ENCODE results near the gene IGFN1.
"Not testable (repeated sequence)": the region's sequence is repeated elsewhere in the genome, so short reads cannot be mapped to it uniquely, and the experiment has no call there.

IGFN1 gene

DNA sequence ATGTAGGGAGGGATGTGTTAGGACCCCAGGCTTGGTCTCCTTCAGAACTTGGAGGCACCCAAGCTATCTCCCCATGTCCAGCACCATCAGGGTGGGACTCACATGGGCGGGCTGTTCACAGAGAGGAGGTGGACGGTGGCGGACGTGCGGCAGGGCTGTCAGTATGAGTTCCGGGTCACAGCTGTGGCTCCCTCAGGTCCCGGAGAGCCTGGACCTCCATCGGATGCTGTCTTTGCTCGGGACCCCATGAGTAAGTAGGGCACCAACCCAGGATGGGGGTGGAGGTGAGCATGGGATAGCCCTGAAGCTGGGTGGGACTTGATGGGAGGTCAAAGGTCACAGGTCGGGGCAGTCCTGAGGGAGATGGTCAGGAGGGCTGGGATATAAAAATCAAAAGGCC, 27.8 kb downstream of the IGFN1 start:
- no peak for FAIRE-seq

DNA sequence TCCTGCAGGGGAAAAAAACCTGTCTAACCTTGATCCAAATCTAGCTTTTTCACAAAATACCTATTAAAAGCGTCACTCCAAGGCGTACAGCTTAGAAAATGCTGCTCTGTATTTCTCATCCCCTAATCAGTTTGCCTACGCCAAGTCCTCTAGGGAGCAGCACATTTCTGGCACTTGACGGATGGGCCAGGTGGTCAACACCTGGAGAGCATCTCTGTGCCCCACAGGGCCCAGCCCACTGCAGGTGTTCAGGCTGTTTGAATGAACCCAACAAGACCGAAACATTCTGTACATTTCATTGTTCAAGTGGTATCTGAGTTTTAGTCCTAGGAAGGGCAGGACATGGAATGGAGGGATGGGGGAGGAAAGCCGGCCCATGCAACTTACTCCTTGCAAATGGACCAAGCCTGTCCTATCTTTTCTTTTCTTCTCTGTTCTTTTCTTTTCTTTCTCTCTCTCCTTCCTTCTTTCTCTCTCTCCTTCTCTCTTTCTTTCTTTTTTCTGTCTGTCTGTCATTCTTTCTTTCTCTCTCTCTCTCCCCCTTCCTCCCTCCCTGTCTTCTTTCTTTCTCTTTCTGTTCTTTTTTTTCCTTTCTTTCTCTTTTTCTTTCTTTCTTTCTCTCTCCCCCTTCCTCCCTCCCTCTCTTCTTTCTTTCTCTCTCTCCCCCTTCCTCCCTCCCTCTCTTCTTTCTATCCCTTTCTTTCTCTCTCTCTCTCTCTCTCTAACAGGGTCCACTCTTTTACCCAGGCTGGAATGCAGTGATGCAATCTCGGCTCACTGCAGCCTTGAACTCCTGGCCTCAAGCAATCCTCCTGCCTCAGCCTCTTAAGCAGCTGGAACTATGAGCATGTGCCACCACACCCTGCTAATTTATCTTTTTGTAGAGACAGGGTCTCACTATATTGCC, 29.1 kb downstream of the IGFN1 start:
- no peak for FAIRE-seq

DNA sequence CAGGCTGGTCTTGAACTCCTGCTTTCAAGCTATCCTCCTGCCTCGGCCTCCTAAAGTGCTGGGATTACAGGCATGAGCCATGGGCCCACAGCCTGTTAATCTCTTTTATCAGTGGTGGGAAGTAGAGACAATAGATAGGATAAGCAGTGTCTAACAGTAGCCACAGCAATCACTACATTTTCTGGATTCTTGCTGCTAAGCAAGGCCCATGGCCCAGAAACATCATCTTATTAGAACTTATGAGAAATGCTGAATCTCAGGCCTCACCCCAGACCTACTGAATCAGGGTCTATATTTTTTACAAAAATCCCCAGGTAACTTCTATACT, 29.7 kb downstream of the IGFN1 start:
- no peak for FAIRE-seq

DNA sequence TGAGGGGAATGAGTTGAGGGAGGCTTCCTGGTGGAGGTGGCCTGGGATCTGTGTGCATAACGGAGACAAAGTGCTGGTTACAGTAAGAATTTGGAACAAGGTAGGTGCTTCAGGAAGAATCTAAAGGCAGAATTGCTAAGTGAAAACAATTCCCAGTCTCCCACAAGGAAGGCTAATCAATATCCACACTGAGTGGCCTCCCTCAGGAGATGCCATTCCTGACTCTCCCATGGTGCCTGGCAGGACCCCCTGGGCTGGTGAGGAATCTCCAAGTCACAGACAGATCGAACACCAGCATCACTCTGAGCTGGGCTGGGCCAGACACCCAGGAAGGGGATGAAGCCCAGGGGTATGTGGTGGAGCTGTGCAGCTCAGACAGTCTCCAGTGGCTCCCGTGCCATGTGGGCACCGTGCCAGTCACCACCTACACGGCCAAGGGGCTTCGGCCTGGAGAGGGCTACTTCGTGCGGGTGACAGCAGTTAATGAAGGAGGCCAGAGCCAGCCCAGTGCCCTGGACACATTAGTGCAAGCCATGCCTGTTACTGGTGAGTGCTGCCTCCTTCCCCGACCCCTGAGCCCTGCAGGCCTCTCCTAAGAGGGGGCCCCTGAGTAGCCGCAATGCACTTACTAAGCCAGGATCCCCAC, 30.7 kb downstream of the IGFN1 start:
- FAIRE-seq: no peak

DNA sequence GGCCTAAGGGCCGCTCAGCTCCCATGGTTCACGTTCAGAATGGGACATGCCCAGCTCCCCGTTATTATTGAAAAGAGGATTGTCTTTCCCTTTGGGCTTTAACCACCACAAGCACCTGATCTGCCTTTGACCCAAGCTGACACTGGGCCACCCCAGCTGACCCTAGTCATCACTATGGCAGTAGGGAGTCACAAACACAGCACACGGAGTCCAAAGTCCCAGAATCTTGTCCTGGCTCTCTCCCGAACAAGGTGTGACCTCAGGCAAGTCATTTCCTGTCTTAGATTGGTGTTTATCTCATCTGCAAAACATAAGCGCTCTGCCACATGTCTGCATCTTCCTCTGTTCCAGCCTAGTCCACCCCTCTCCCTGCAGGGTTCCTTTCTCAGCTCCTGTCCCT, 31.5 kb downstream of the IGFN1 start:
- FAIRE-seq: no peak

DNA sequence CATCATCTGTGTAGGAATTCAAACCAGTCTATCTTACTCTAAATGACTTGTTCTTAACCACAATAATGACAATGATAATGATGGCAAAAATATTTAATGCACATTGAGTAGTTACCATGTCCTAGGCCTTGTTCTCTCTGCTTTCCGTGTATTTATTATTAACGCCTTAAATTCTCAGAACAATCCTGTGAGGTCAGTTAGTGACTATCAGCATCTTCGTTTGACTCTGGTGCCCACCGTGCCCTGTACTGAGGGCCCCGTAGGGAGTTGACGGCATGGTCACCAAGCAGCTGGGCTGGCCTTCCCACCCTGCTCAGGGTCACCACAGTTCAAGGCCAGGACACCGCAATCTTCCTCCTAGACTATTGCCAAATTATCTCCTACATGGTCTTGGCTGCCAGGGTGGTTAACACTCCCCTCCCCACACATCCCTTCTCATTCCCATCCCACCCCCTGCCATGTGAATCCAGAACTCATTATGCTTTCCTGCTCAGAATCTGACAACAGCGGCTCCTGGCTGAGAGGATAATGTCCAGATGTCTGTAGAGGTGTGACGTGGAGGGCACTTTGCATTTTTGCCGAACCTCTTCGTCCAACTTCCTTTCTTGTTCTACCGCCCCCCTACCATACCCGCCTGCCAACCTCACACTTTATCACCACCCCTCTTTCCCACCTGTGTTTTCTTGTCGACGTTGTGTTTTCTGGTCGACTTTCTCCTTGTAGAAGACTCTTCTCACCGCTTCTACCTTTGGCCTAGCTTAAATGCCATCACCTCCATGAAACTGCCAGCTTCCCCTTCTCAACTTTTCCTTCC, 33.4 kb downstream of the IGFN1 start:
- no peak for FAIRE-seq

DNA sequence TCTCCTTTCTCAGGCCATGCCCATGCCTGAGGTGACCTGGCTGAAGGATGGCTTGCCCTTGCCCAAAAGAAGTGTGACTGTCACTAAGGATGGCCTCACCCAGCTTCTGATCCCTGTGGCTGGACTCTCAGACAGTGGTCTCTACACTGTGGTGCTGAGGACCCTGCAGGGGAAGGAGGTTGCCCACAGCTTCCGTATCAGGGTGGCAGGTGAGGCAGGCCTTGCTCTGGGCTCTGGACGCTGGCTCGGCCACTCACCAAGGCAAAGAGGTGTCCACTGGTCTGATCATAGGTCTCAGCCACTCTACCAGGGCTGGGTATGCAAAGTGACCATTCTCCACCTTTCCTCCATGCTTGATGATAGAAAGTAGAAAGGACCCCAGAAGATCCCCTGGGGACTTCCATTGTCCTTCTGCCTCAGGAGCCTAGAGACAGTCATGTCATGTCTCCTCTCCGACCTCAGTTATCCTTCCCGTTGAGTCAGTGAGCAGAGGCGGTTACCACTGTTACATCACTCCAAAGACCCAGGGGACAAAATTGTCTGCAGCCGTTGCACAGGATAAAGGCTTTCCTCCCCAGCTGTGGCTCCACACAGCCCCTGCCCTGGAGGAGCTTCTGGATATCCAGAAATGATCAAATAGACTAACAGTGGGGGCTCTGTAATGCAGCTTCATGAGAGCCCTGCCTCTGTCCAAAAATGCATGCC, 34.2 kb downstream of the IGFN1 start:
- FAIRE-seq: no peak

DNA sequence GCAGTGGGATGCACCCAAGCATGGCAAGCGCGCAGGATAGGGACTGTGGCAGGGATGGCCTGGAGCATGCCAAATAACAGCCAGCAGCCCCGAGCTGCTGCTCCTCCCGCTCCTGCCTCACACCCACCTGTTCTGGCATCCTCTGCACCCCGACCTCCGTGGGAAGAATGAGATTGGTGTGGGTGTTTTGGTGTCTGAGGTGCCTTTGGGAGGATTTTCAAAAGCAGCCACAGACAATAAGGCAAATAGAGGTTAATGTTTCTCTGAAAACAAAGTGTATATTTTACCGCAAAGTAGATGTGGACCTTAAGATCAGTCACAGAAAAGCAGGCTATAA, 35.5 kb downstream of the IGFN1 start:
- no peak for FAIRE-seq

DNA sequence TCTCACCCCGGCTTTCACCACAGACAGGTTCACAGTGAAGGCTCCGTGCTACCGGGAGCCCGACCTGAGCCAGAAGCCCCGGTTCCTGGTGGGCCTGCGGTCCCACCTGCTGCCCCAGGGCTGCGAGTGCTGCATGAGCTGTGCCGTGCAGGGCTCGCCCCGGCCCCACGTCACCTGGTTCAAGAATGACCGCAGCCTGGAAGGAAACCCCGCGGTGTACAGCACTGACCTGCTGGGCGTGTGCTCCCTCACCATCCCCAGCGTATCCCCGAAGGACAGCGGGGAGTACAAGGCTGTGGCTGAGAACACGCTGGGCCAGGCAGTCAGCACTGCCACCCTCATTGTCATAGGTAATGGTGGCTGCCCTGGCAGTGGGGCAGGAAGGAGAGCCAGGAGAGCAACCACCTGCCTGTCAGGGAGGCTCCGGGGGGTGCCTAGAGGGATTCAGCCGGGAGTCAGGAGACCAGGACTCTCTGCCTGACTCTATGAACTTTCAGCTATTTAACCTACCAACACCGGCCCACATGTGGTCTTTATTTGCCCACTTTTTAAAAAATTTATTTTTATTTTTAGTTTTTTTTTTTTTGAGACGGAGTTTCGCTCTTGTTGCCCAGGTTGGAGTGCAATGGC, 36.4 kb downstream of the IGFN1 start:
- FAIRE-seq: no peak

DNA sequence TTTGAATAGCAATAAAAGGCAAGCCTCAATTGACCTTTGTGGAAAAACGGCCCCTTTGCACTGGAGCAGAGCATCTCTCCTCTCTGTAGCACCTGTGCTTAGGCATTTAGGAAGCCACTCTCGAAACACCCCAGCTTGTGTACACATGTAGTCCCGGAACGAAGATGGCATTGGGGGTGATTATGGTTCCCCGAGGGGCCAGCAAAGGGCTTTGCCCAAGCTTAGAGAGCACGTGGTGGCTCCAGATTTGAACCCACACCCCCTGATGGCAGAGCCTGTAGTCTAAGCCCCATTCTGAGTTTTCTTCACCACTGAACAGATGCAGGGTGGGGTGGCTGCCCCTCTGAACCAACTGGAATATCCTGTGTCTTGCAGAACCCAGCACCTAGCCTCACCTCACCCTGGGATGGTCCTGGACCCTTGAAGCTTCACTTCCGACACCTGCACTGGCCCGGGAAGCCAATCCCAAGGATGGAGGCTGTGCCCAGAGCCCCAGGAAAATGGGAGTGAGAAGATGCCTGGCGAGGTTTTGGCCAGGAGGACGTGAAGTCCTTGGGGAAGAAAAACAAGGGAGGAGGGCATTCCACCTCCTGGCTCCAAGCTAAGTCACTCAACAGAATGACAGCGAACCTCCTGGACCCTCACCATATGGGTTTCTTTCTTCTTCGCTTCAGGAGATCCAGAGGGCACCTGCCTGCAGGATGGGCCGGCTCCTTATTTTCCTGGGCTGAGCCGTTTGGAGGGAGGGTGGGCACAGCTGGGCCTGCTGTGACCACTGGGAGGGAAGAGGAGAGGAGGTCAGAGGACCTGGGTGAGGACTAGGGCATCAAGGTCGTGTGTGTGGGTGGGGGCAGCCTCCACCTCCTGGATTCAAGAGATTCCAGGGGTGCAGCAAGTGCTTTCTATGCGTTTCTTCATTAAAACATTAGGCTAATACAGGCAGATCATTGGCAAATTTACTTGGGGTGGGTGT, 37.7 kb downstream of the IGFN1 start:
- FAIRE-seq: no peak

DNA sequence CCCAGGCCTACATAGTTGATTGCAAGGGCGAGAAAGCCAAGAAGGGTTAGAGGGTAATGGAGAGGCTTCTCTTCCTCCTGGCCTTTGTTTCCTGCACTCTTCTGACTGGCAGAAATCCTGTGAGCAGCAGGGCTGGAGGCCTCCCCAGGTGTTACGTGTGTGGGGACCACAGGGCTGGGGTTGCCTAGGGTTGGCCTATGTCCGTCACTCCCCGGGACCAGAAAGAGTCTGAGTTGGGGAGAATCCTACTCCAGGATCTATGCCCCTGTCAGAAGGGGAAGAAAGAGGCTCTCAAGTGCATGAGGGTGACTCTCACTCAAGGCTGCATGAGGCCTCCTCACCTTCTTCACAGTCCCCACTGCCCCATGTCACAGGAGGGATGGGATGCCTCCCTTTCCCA, 38.5 kb downstream of the IGFN1 start:
- no peak for FAIRE-seq

DNA sequence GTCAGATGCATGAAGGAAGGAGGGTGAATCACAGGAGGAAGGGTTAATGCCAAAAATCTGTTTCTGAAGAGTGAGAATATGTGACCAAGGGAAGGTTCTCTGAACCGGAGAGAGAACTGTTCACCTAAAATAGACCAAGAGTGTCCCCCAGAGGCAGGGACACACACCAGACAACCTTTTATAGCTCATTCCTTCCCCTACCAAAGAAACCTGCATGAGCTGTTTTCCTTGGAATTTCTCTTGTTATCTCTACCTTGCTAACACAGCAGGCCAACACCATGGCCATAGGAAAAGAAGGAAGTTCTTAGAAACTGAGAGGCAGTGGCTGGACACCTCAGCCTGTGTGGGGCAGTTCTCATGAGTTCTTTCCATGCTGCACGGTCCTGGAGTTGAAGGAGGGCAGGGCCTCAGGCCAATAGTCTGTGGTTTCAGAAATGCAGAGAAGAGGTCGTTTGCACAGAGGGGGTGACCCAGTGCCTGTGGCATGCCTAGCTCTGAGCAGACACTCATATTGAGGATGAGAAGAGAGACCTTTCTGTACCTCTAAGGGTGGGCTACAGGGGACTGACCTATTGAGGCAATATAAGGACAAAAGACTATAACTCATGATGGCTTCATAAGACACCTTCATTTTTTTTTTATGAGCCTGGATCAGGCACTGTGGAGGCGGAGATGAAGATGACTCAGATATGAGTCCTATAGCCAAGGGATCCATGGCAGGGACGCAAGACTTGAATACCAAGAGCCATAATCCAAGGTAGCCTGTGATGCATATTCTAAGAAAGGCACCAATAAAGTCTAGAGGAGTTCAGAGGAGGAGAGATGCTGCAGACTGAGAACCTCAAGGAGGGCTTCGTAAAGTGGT, 39.4 kb downstream of the IGFN1 start:
- FAIRE-seq: no peak

DNA sequence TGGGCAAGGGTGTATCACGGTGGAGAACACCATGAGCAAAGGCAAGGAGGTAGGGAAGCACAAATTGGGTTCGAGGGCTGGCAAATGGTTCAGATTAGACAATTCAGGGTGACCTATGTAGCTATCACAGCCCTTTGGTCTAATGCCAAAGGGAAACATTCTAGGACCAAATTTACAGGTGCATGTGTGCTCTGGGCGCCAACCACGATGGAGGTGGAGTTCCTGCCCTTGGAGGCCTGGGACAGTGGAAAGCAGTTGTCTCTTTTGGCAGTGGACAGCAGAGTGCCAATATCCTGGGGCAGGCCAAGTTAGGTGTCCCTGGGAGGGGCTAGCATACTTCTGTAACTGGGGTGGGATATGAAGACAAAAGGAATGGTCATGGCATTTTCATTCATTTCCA, 40.1 kb downstream of the IGFN1 start:
- FAIRE-seq: no peak

DNA sequence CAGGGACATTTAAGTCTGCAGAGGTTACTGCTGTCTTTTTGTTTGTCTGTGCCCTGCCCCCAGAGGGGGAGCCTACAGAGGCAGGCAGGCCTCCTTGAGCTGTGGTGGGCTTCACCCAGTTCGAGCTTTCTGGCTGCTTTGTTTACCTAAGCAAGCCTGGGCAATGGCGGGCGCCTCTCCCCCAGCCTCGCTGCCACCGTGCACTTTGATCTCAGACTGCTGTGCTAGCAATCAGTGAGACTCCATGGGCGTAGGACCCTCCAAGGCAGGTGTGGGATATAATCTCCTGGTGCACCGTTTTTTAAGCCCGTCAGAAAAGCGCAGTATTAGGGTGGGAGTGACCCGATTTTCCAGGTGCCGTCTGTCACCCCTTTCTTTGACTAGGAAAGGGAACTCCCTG, 49.0 kb downstream of the IGFN1 start:
- FAIRE-seq: not testable (repeated sequence)

DNA sequence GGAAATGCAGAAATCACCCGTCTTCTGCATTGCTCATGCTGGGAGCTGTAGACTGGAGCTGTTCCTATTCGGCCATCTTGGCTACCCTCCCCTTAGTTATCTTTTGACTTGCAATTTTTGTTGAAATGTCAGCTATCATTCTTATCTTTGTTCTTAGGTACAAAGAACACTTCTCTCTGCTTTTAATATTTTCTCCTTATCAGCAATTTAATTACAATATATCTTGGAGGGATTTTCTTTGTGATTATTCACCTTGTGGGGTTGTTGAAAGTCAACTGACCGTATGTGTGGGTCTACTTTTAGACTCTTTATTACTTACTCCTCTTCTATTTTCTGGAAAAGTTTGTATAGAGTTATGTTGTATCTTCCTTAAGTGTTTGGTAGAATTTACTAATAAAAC, 49.5 kb downstream of the IGFN1 start:
- no peak for FAIRE-seq

DNA sequence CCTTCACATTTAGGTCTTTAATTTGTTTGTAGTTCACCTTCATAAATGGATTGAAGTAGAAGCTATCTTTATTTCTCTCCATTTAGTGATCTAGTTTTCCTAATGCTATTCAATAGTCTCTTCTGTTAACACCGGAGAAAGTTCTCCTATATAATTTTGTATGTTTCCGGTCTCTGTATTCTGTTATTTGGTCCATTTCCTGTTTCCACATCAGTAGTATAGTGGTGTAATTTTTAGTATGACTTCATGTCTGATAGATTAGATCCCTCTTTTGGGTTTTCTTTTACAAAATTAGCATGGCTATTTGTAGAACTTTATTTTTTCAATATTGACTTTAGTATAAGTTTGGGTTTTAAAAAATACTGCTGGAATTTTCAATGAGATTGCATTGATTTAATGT, 51.1 kb downstream of the IGFN1 start:
- no peak for FAIRE-seq

DNA sequence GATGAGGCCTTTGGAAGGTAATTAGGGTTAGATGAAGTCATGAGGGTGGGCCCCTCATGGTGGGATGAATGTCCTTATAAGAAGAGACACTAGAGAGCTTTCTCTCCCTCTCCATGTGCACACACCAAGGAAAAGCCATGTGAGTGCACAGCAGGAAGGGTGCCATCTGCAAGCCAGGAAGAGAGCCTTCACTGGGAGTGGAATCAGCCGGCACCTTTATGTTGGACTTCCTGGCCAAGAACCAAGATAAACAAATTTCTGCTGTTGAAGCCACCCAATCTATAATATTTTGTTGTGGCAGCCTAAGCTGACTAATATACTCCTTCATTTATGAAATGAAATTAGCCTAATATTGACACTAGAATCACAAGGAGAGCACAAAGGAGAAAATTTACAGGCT, 54.5 kb downstream of the IGFN1 start:
- no peak for FAIRE-seq

DNA sequence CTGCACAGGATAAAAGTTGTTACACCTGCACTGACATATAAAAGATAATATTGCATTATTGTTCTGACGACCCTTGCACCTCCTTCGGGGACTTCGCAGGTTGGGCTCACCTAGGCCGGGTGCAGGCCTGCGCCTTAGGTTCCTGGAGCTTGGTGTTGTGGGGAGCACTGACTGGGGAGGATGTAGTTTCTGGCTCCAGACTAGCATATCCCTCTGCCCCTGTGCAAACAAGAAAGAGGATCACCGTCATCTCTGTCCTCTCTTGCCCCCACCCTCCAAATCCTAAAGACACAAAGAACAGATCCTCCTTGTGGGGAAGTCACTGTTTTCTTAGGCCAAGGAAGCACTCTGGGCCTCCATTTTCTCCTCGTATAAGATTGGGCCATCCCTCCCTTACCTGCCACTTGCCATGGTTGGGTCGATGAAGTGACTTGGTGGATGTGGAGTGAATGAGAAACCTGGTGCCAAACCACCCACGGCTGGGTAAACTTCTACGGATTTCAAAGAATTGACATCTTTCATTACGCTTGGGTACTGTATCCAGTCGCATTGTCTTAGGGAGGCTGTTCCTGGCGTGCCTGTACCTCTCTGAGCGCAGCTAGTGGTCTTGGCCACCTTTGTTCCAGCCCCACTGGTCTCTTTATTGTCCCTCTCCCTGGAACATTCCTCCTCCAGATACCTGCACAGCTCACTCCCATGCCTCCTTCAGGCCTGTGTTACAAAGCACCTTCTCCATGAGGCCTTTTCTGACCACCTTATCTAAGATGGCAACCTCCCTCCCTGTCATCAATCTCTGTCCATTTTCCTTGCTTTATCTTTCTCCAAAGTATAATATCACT, 58.3 kb downstream of the IGFN1 start:
- FAIRE-seq: no peak

DNA sequence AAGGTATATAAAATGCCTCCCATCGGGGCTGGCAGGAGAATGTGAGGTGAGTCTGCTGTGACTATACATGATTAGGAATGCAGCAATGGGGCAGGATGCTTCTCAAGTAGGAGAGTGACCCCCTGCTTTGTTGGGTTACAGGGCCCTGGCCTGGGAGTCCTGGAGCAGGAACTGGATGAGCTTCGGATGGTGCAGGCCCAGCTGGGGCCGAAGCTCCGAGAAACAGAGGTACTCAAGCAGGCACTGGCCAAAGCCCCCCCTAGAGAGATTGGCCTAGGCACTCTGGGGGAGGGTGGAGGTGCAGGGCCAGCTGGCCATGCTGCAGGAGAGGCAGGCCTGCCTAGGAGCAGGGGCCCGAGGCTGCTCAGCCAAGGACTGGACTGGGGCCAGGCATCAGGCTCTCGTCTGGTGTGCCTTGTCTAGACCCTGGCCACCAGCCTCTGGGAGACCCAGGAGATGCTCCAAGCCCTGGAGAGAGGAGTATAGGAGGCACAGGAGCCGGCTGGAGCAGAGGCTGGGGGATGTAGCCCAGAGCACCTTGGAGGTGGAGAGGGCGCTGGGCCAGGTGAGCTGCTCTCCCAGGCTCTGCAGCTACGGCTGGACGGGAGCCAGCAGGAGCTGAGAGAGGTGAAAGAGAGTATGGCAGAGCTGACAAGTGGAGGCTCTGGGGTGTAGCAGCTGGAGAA, 59.8 kb downstream of the IGFN1 start:
- no peak for FAIRE-seq

Measured in G401.6 (cell line).